GM19035 (cell line): Measurements from ENCODE around the gene PRR32.
"Not testable (repeated sequence)": the region's sequence is repeated elsewhere in the genome, so short reads cannot be mapped to it uniquely, and the experiment has no call there.

Experiments used
- ATAC-seq: cut with Tn5 transposase; IDR thresholded peaks from one replicate; pipeline ENCODE4 v1.9.1; 2021; ENCODE audit not compliant: unreplicated experiment

The PRR32 gene, protein sequence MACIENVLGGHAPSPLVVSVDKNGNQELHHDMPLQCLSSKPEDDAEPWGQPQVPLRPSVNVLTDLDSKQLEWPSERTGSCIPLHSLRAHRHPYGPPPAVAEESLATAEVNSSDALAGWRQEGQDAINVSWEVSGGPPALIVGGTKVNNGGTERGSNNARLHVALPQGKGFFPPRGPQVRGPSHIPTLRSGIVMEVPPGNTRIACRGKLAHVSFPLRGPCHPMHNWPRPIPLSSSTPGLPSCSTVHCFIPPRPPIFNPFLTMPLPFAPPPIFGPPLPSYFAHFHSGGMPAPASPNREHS

DNA sequence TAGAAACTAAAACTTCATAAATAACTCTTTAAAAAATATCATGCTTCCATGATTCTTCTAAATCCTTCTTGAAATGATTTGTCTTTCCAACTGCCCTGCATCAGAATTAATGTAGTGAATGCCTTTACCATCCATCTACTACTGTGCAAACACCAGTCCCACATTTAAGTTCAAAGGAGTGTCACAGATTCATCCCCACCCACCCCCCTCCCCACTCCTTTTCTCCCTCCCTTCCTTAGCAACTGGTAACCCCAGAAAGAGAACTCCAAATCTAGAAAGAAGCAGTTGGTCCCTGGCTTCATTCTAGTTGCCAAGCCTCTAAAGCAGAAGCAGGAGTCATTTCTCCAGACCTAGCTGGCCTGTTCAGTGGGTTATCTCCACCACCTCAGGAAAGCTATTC, at the start of gene PRR32:
Gene PRR32 (plus strand): TSS at position 301 of the 400 bp plus-strand sequence. CDS start 115 bp downstream, outside the sequence.
- no peak for ATAC-seq

DNA sequence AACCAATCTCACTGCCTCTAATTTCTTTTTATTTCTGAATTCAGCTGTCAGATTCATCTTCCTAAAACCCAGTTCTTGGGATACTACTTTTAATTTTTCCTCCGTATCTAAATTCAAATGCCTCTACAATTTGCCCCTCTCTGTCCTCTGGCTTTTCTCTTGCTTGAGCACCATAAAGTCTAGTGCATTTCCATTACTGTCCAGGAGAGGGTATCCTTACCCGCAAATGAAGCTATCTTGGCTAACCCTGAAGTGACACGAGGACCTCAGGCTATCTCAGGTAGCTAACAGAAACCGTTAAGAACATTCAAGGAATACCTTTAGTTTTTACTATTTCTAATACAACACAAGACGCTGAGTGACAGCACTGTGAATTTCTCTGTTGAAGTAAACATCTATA, 49.4 kb upstream of the PRR32 start:
- no peak for ATAC-seq

DNA sequence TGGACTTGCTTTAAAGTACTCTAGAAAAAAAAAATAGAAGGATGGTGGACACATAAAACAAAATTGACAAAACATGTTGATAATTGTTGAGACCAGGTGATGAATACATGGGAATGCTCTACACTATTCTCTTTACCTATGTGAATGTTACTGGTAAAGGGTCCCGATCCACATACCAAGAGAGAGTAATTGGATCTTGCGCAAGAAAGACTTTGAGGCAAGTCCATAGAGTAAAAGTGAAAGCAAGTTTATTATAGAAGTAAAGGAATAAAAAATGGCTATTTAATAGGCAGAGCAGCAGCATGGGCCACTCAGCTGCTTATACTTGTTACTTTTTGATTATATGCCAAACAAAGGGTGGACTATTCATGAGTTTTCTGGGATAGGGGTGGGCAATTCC, 34.0 kb upstream of the PRR32 start:
- no peak for ATAC-seq

DNA sequence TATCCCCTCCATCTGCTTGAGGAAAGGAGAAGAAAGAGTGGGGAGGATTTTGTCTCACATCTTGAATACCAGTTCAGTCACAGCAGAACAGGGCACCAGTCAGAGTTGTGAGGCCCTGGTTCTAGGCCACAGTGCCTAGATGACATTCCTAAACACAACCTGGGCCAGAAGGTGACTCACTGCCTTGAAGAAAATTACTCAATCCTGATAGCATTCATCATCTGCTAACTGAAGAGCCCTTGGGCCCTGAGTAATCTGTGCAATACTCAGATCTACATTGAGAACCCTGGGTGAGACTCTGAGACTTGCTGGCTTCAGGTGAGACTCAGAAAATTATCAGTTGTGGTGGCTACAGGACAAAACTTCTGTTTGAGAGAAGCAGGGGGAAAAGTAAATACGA, 20.5 kb upstream of the PRR32 start:
- ATAC-seq = no peak

DNA sequence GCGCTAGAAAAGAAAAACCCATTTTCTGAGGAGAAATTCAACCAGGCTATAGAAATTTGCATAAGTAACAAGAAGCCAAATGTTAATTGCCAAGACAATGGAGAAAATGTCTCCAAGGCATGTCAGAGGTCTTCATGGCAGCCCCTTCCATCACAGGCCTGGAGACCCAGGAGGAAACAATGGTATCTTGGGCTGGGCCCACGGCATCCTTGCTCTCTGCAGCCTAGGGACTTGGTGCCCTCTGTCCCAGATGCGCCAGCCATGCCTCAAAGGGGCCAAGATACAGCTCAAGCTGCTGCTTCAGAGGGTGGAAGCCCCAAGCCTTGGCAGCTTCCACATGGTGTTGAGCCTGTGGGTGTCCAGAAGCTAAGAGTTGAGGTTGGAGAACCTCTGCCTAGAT, 12.7 kb upstream of the PRR32 start:
- not testable (repeated sequence) for ATAC-seq

DNA sequence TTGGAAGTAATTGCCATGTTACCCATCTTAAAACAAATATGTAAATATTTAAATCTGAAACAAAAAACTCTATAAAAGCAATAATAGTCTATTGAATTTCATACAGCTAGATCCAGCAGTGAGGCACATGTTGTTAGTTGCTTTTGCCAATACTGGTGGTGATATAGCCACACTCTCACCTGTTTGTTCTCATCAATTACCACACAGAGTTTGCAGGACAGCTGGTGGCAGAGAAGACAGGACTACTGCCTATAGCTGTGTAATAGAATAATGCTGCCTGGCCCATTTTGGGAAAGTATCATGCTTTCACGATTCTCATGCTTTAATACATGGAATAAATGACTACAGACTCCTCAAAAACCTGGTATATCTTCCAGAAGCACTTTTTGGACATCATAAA, 3.7 kb upstream of the PRR32 start:
- no peak for ATAC-seq

DNA sequence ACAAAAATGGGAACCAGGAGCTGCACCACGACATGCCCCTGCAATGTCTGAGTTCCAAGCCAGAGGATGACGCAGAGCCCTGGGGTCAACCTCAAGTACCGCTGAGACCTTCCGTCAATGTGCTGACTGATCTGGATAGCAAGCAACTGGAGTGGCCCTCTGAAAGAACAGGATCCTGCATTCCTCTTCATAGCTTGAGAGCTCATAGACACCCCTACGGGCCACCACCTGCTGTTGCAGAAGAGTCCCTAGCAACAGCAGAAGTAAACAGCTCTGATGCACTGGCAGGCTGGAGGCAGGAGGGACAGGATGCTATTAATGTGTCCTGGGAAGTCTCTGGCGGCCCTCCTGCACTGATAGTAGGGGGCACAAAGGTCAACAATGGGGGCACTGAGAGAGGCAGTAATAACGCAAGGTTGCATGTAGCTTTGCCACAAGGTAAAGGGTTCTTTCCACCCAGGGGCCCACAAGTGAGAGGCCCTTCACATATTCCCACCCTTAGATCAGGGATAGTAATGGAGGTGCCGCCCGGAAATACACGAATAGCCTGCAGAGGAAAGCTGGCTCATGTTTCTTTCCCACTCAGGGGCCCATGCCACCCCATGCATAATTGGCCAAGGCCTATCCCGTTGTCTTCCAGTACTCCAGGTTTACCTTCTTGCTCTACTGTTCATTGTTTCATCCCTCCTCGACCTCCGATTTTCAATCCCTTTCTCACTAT, 1.3 kb downstream of the PRR32 start:
- ATAC-seq = no peak

DNA sequence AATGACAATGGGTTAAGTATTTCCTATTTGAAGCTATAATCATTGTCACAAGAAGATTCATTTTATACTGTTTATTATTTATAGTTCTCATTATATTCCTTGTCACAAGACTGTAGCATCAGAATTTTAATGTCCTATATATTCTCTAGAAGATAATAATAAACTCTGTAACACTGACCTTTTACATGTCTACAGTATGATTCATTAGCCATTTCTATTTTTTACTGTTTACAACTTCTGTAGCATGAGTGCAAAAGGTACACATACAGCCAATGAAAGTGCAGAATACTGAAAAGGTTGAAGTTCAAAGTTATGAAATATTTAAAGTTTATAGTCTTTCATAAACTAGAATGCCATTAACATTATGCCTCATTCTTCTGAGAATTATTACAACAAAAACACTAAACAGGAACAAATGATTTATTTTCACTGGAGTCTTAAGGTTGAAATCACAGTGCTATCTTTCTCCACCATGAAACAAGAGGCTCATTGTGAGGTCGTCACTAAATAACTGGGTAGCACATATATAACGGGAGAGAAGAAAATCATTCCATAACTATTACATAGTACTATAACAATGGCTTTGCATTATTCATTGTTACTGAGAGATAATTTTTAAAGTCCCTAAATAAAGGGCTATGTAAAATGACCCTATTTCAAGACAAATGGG, 4.9 kb downstream of the PRR32 start:
- no peak for ATAC-seq

DNA sequence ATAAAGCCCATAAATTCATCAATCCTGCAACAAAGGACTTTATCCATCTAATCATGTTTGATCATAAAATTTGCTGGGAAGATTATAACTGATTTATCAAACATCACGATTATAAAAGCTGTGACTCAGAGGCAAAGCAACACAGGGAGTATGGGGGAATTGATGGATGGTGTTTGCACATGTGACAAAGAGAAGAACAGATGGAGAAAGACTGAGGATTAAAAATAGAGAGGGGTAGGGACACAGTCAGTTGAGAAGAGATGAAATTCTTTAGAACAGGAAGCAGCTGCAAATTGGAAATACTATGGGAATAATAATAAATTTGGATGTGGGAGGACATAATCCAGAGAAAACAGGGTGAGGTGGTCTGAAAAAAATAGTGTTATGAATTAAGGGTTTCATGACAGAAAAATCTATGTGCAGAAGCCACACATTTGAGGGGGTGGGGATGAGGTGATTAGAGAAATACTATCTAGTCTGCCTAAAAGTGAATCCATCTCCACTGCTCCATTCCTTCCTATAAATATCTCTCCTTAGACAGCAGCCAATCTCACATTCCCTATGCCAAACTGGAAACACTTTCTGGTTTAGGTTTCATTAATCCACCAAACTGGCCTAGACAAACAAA, 6.2 kb downstream of the PRR32 start:
- no peak for ATAC-seq

DNA sequence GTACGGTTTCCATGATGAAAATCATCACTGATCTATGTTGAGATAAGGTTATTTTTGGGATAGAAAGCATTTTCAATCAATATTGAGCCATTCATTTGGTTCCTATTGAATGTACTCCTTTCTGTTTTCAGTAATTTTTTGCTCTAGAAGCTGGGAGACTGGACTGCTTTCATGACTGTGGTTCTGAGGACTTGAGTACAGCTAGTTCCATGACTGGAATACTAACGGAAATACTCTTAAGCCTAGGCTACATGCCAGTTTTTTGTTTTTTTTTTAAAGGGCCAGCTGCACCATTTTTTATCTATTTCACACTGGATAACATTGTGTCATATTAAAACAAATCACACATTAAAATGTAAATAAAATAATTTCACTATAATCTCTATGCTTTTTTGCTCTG, 16.7 kb downstream of the PRR32 start:
- ATAC-seq = no peak

DNA sequence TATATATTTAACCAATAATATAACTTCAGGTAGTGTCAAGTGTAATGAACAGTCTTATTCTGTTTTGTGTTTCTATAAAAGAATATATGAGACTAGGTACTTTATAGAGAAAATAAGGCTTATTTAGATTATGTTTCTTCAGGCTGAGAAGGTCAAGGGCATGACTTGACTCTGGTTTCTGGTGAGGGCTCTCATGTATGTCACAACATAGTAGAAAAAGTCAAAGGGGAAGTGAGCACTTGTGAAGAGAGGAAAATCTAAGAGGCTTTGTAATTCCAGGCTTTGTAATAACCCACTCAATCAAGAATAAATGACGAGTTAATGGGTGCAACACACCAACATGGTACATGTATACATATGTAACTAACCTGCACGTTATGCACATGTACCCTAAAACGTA, 27.6 kb downstream of the PRR32 start:
- no peak for ATAC-seq

DNA sequence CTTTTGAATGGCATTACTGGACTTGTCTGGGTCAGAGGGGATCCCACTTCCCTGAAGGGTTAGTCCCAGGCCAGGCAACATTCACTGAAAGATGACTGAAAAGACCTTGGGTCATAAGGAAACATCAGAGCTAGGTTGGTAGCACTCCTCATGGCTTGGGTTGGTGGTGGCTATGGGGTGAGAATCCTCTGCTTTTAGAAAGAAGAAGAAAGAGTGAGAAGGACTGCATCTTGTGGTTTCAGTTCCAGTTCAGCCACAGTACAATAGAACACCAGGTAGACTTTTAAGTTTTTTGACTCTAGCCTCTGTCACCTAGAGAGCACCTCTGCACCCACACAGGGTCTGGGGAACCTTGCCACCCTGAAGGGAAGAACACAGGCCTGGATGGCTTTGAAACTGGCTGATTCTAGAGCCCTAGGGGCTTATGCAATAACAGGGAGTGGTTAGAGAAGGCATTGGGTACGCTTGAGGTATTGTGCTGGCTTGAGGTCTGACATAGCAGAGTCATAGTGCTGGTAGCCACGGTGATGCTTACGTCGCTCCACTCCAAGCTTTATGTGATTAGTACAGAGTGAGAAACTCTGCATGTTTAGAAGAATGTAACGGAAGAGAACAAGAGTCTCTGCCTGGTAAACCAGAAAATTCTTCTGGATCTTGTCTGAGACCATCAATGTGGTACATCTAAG, 36.5 kb downstream of the PRR32 start:
- no peak for ATAC-seq
